ENCODE measurements around the gene METTL5.

The METTL5 gene

GRCh38 chr2:169840747-169841142, 16.0 kb upstream of the METTL5 start:
- H3K4me3 ChIP-seq (ENCODE audit: low read depth, low read length) = no peak overlapping the region
- no peak for TF ChIP-seq CTCF (IDR thresholded peaks at IDR 0.05; ENCODE audit: control insufficient read depth, extremely low read depth, insufficient read depth)
- no peak for DNase-seq (ENCODE audit: low read depth)

DNA sequence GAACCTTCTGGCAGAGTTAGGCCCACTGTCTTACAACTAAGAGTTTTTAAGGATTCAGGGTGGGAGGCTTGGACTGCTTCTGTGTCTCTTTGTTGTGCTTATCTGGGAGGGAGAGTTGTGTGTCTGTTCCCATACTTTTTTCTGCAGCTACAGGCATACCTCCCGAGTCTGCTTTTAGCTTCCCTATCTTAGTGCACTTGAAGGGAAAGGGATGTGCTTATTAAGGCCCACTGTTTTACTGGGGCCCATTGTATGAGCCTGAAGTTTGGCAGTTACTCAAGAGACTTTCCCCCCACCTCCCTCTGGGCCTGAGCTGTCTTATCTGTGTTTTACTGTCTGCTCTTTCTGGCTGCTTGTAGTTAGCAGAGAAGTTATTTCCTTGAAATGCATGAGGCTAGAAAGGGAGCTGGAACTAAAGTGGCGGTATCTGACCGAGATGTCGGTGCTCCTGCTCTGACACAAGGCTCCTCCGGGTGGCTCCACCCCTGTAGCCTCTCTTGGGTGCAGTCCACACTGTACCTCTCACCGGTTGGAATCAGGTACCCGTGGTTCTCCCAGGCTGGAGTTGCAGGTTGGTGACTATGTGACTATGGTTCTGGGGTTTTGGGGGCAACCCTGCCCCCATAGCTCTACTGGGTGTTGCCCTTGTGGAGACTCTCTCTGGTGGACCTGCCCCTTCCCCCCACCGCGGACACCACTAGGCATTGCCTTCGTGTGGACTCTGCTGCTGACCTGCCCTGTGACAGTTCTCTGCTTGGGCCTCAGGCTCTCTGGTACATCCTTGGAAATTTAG, 15.4 kb upstream of the METTL5 start:
- TF ChIP-seq CTCF (IDR thresholded peaks at IDR 0.05; ENCODE audit: control insufficient read depth, extremely low read depth, insufficient read depth) = no peak
- H3K4me3 ChIP-seq (ENCODE audit: low read depth, low read length) = no peak overlapping the region
- DNase-seq (ENCODE audit: low read depth) = no peak

GRCh38 chr2:169838743-169839489, 14.2 kb upstream of the METTL5 start:
- no peak for TF ChIP-seq CTCF (IDR thresholded peaks at IDR 0.05; ENCODE audit: control insufficient read depth, extremely low read depth, insufficient read depth)
- no peak for DNase-seq (ENCODE audit: low read depth)
- H3K4me3 ChIP-seq (ENCODE audit: low read depth, low read length) = no peak overlapping the region

DNA sequence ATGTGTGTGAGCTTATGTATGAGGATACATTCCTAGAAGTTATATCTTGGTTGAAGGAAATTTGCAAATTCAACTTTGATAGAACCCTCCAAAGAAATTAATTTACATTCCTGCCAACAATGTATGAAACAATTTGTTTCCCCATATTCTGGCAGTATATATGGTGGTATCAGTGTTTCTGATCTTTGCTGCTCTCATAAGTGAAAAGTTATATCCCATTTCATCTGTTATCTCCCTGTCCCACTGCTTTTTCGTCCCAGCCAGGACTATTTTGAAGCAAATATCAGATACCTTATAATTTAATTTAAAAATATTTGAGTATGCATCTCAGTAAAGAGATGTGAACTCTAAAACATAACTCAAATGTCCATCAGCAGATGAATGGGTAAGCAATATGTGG, 9.7 kb upstream of the METTL5 start:
- no peak for DNase-seq (ENCODE audit: low read depth)
- no peak for TF ChIP-seq CTCF (IDR thresholded peaks at IDR 0.05; ENCODE audit: control insufficient read depth, extremely low read depth, insufficient read depth)
- no peak overlapping the region for H3K4me3 ChIP-seq (ENCODE audit: low read depth, low read length)

DNA sequence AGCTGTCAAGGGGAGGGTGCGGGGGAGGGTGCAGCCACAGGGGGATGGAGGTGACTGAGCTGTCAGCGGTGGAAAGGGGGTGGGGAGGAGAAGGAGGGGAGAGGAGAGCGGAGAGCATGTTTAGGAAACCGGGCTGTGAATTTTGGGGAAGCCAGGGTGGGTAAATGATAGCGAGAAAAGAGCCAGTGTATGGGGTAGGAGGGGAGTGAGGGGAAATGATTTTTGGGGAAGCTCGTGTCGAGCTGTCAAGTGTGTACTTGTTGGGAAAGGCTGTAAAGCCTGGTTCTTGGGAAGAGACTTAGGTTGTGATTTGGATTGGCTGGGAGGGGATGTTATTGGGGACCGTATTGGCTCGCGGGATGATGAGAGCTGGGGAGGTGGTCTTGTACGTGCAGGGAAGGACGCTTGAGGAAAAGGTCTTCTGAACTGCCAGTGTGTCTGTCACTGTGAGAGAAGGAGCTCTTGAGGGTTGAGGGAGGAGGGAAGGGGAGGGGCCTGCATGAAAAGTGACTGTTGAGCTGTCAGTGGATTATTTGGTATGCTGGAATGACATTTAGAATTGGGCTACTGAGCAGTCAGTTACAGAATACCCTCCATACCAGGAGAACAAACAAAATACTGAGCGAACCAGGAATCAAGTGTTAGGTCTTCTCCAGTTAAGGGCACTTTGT, 3.6 kb upstream of the METTL5 start:
- no peak for TF ChIP-seq CTCF (IDR thresholded peaks at IDR 0.05; ENCODE audit: control insufficient read depth, extremely low read depth, insufficient read depth)
- peak overlapping the region; percentile 73 for H3K4me3 ChIP-seq (ENCODE audit: low read depth, low read length)
- no peak for DNase-seq (ENCODE audit: low read depth)

DNA sequence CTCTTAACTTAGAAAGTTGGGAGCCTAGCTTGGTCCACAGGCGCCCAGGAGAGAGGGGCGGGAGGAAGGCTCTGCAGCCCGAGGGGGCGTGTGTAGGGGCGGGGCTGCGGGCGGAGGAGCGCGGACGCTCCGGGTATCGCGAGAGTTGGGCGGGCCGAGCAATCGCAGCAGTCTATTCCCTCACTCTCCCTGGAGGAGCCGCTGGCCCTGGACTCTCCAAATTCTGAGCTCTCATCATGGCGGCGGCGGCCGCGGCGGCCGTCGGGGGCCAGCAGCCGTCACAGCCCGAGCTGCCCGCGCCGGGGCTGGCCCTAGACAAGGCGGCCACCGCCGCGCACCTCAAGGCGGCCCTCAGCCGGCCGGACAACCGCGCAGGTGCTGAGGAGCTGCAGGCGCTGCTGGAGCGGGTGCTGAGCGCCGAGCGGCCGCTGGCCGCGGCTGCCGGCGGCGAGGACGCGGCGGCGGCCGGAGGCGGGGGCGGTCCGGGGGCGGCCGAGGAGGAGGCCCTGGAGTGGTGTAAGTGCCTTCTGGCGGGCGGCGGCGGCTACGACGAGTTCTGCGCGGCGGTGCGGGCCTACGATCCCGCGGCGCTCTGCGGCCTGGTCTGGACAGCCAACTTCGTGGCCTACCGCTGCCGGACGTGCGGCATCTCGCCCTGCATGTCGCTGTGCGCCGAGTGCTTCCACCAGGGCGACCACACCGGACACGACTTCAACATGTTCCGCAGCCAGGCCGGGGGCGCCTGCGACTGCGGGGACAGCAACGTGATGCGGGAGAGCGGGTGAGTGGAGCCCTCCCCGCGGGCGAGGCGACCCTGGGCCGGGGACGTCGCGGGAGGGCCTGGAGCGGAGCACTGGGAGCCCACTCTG, 2.8 kb upstream of the METTL5 start, which contains the start of gene UBR3:
Gene UBR3 (plus strand): TSS at position 183 of the 869 bp plus-strand sequence. CDS start 54 bp downstream, at position 237.
- no peak for TF ChIP-seq CTCF (IDR thresholded peaks at IDR 0.05; ENCODE audit: control insufficient read depth, extremely low read depth, insufficient read depth)
- peak within 1 kb of the TSS; percentile 73 for H3K4me3 ChIP-seq (ENCODE audit: low read depth, low read length)

More for the DNA sequence above, 2.8 kb upstream of the METTL5 start, which contains the start of gene UBR3:
- DNase-seq (ENCODE audit: low read depth) = peak; percentile 61
